IMR-90 (cell line): ENCODE measurements around the gene CAMTA1. TPM values are rescaled to one million over a fixed set of nuclear protein-coding genes. Genes with fewer than 3 reads are reported as not detected.

Experiments
- ATAC-seq: fragments of 200-7000 bp; cut with Tn5 transposase; 2 replicates; pipeline ENCODE4 v1.9.1; 2020; ENCODE audit warnings: low read depth, mild to moderate bottlenecking, moderate library complexity
- BruUV-seq: library from RNA; stranded (reverse); fragments of 400-500 nt; replicated peaks from 2 replicates; lab custom pipeline; 2021; lab: Mats Ljungman, UMichigan
- CTCF ChIA-PET: fragments of 300-600 bp; formaldehyde crosslinking; extraction: SDS; loops from one replicate; lab custom pipeline; 2021; ENCODE audit warnings: antibody characterized with exemption; lab: Yijun Ruan, JAX
- POLR2A ChIA-PET: fragments of 300-600 bp; sonication (Branson Sonifier 250); formaldehyde crosslinking; loops from one replicate; lab custom pipeline; 2022; ENCODE audit warnings: antibody characterized with exemption; ENCODE audit not compliant: unreplicated experiment; lab: Charles Lee
- DNase-seq: peaks from one replicate; pipeline ENCODE4 v3.0.0; 2013
- H2AFZ ChIP-seq: replicated peaks from 2 replicates; pipeline ENCODE3; 2013; ENCODE audit warnings: low read length, mild to moderate bottlenecking; ENCODE audit not compliant: poor library complexity
- H2AK5ac ChIP-seq: 2 replicates; pipeline ENCODE4 v1.6.1; 2013; ENCODE audit warnings: low read depth, low read length, inconsistent platforms
- H2AK9ac ChIP-seq: replicated peaks from 2 replicates; pipeline ENCODE3; 2013; ENCODE audit warnings: mild to moderate bottlenecking, low read depth, low read length, moderate library complexity; ENCODE audit not compliant: poor library complexity
- H2BK120ac ChIP-seq: 2 replicates; pipeline ENCODE4 v1.6.1; 2013; ENCODE audit warnings: low read depth, low read length, inconsistent platforms
- H2BK15ac ChIP-seq: 3 replicates; pipeline ENCODE4 v1.6.1; 2013; ENCODE audit warnings: low read depth, low read length, inconsistent platforms
- H2BK20ac ChIP-seq: 2 replicates; pipeline ENCODE4 v1.6.1; 2013; ENCODE audit warnings: low read depth, mild to moderate bottlenecking, inconsistent platforms, low read length, moderate library complexity
- H2BK5ac ChIP-seq: 2 replicates; pipeline ENCODE4 v1.6.1; 2013; ENCODE audit warnings: mild to moderate bottlenecking, low read depth, low read length, inconsistent platforms; ENCODE audit not compliant: poor library complexity, severe bottlenecking
- H3K14ac ChIP-seq: replicated peaks from 2 replicates; pipeline ENCODE4 v1.6.1; 2013; ENCODE audit warnings: low read depth, low read length, inconsistent platforms
- H3K18ac ChIP-seq: 2 replicates; pipeline ENCODE4 v1.6.1; 2013; ENCODE audit warnings: low read depth, low read length, control low read depth
- H3K23ac ChIP-seq: 2 replicates; pipeline ENCODE4 v1.6.1; 2013; ENCODE audit warnings: low read depth, low read length, inconsistent platforms
- H3K27ac ChIP-seq: 2 replicates; pipeline ENCODE4 v1.5.1; 2013; ENCODE audit warnings: mild to moderate bottlenecking, control low read depth, low read length; ENCODE audit not compliant: insufficient read depth
- H3K27me3 ChIP-seq: 2 replicates; pipeline ENCODE4 v1.6.1; 2013; ENCODE audit warnings: low read length; ENCODE audit not compliant: control insufficient read depth, insufficient read depth
- H3K36me3 ChIP-seq: 2 replicates; pipeline ENCODE4 v1.6.1; 2013; ENCODE audit warnings: low read length, mixed read lengths; ENCODE audit not compliant: control insufficient read depth, insufficient read depth
- H3K4ac ChIP-seq: 2 replicates; pipeline ENCODE4 v1.6.1; 2013; ENCODE audit warnings: low read depth, low read length, inconsistent platforms
- H3K4me1 ChIP-seq: 2 replicates; pipeline ENCODE4 v1.6.1; 2013; ENCODE audit warnings: low read length, mixed read lengths; ENCODE audit not compliant: control insufficient read depth, insufficient read depth
- H3K4me2 ChIP-seq: 2 replicates; pipeline ENCODE4 v1.6.1; 2013; ENCODE audit warnings: low read depth, mild to moderate bottlenecking, control low read depth, low read length, moderate library complexity
- H3K4me3 ChIP-seq: 2 replicates; pipeline ENCODE4 v1.5.1; 2013; ENCODE audit warnings: low read depth, mild to moderate bottlenecking, control low read depth, low read length, moderate library complexity; ENCODE audit not compliant: insufficient read depth
- H3K56ac ChIP-seq: 2 replicates; pipeline ENCODE4 v1.6.1; 2013; ENCODE audit warnings: low read length, inconsistent platforms; ENCODE audit not compliant: insufficient read depth; ENCODE audit errors: extremely low read depth
- H3K79me1 ChIP-seq, 2 experiments: 2 replicates each; pipeline ENCODE4 v1.6.1; 2013; ENCODE audit warnings: low read length in 2 of 2, inconsistent platforms in 1 of 2, low read depth in 1 of 2
- H3K9ac ChIP-seq: 2 replicates; pipeline ENCODE4 v1.6.1; 2013; ENCODE audit warnings: low read depth, low read length, control low read depth
- H3K9me1 ChIP-seq: 2 replicates; pipeline ENCODE4 v1.6.1; 2013; ENCODE audit warnings: low read length, inconsistent platforms; ENCODE audit not compliant: insufficient read depth
- H3K9me3 ChIP-seq: 2 replicates; pipeline ENCODE4 v1.6.1; 2013; ENCODE audit warnings: low read length; ENCODE audit not compliant: control insufficient read depth, insufficient read depth
- H4K20me1 ChIP-seq: 2 replicates; pipeline ENCODE4 v1.6.1; 2013; ENCODE audit warnings: low read length, inconsistent platforms; ENCODE audit not compliant: insufficient read depth
- H4K5ac ChIP-seq: 2 replicates; pipeline ENCODE4 v1.6.1; 2013; ENCODE audit warnings: mild to moderate bottlenecking, low read depth, low read length, control low read depth
- H4K8ac ChIP-seq, 2 experiments: 2 replicates each; pipeline ENCODE4 v1.6.1; 2013; ENCODE audit warnings: low read depth in 2 of 2, low read length in 2 of 2, control low read depth in 1 of 2, inconsistent platforms in 1 of 2
- H4K91ac ChIP-seq: 2 replicates; pipeline ENCODE4 v1.6.1; 2013; ENCODE audit warnings: low read depth, low read length, inconsistent platforms; ENCODE audit not compliant: insufficient read depth
- BHLHE40 ChIP-seq: fragments of 150-350 bp; IDR thresholded peaks from 2 replicates; pipeline ENCODE4 v1.6.1; 2016; ENCODE audit warnings: mild to moderate bottlenecking, low read depth, low read length
- CEBPB ChIP-seq: IDR thresholded peaks from 2 replicates; pipeline ENCODE4 v1.6.1; 2012; ENCODE audit warnings: low read depth, low read length, improper control_type of control experiment
- CTCF ChIP-seq: conservative IDR thresholded peaks from 2 replicates; pipeline ENCODE4 v1.5.1; 2012; ENCODE audit warnings: mild to moderate bottlenecking, low read depth, low read length, improper control_type of control experiment
- ELK1 ChIP-seq: fragments of 150-350 bp; IDR thresholded peaks from 2 replicates; pipeline ENCODE4 v1.6.1; 2016; ENCODE audit warnings: low read depth, mild to moderate bottlenecking, low read length, moderate library complexity, borderline replicate concordance
- FOS ChIP-seq: fragments of 150-350 bp; IDR thresholded peaks from 2 replicates; pipeline ENCODE4 v1.6.1; 2016; ENCODE audit warnings: low read depth, low read length
- MAZ ChIP-seq: IDR thresholded peaks from 2 replicates; pipeline ENCODE4 v1.6.1; 2012; ENCODE audit warnings: low read depth, mild to moderate bottlenecking, low read length, improper control_type of control experiment, moderate library complexity, borderline replicate concordance
- POLR2A ChIP-seq: IDR thresholded peaks from 2 replicates; pipeline ENCODE4 v1.6.1; 2012; ENCODE audit warnings: mild to moderate bottlenecking, low read depth, low read length
- SMC3 ChIP-seq: fragments of 150-350 bp; IDR thresholded peaks from 2 replicates; pipeline ENCODE4 v1.6.1; 2016; ENCODE audit warnings: low read depth, mild to moderate bottlenecking, antibody characterized with exemption, low read length, moderate library complexity
- WGBS, 2 experiments: methylation state at CpG; one replicate each; pipeline versions ENCODE4 v1.1.5 to v1.1.7; 2013; ENCODE audit warnings: missing lambda C conversion rate in 2 of 2; ENCODE audit not compliant: insufficient read length in 1 of 2; ENCODE audit errors: extremely low coverage in 2 of 2; 5-methylcytosine and 5-hydroxymethylcytosine counted together
- dilution Hi-C: fragments of 300-500 bp; cut with HindIII; formaldehyde crosslinking; loops from one replicate; pipeline ENCODE4 v1.14.3; 2018; ENCODE audit warnings: low sequenced_read_pairs; ENCODE audit not compliant: unreplicated experiment
- in situ Hi-C: fragments of 300-500 bp; cut with MboI; formaldehyde crosslinking; loops from 3 replicates; pipeline ENCODE4 v1.14.3; 2019; ENCODE audit warnings: low sequenced_read_pairs, inconsistent platforms, mixed read lengths
- intact Hi-C: fragments of 100-400 bp; cut with micrococcal nuclease; formaldehyde crosslinking; loops from 2 replicates; pipeline ENCODE4 v1.10.0; 2022
- polyA plus RNA-seq, 3 experiments: library from polyadenylated mRNA; depleted of rRNA; stranded (reverse); fragments of >200 nt; gene quantifications; 2 replicates each; pipeline ENCODE4 v1.2.3, GENCODE V29; 2012; ENCODE audit warnings: low replicate concordance in 1 of 3
- total RNA-seq: library from RNA; depleted of rRNA; stranded (reverse); fragments of >200 nt; gene quantifications from 2 replicates; pipeline ENCODE4 v1.2.3, GENCODE V29; 2012

CAMTA1 gene
- total and polyA plus RNA-seq, 2 of the 4 experiments (the other 2 are of a cell fraction): 35.5 to 74.3 TPM

- CTCF ChIA-PET: no interaction called here
- peak overlapping the region; percentile 74 for H2AFZ ChIP-seq
- no peak overlapping the region for H3K4me2 ChIP-seq
- H2BK15ac ChIP-seq: no peak overlapping the region
- H3K56ac ChIP-seq: no peak overlapping the region
- no peak overlapping the region for H3K4me3 ChIP-seq
- peaks cover 4% of the 10 kb centered on the region; the same call in 1 of the 2 replicates for H3K27me3 ChIP-seq
- H2BK120ac ChIP-seq: no peak overlapping the region
- no peak overlapping the region for H3K23ac ChIP-seq
- BruUV-seq: no TSS peak
- H4K20me1 ChIP-seq: no peaks in the 10 kb centered on the region
- no peak overlapping the region for H2AK9ac ChIP-seq
- peaks cover 7% of the 10 kb centered on the region for H3K9me3 ChIP-seq
- H3K36me3 ChIP-seq: no peaks in the 10 kb centered on the region
- TF ChIP-seq BHLHE40 (no peak), CTCF (no peak), CEBPB (no peak), MAZ (no peak), ELK1 (no peak), POLR2A (no peak), FOS (no peak), SMC3 (no peak)
- WGBS, 2 experiments: 92% methylated on average over 4 of the region's 9 CpGs; no CpG with 5 or more reads in 1 of the 2 experiments
- dilution Hi-C loops (no loop called here), intact Hi-C loops (no loop called here), in situ Hi-C loops (no loop called here)
- H3K9me1 ChIP-seq: no peaks in the 10 kb centered on the region; the same call in 1 of the 2 replicates
- no peak overlapping the region for H4K8ac ChIP-seq
- POLR2A ChIA-PET: no interaction called here
- no peak overlapping the region; the same call in 1 of the 2 replicates for H3K27ac ChIP-seq
- no peak overlapping the region for H2AK5ac ChIP-seq
- no peak overlapping the region for H3K18ac ChIP-seq
- no peak overlapping the region for H2BK20ac ChIP-seq
- H3K9ac ChIP-seq: no peak overlapping the region
- peaks cover 6% of the 10 kb centered on the region for H3K4me1 ChIP-seq
- H3K4ac ChIP-seq: no peak overlapping the region
- no peak overlapping the region for H3K14ac ChIP-seq
- no peak overlapping the region for H4K5ac ChIP-seq
- H2BK5ac ChIP-seq: no peak overlapping the region
- ATAC-seq (peak; percentile 50; the same call in 1 of the 2 replicates), DNase-seq (peak; percentile 52)
- no peak overlapping the region for H4K91ac ChIP-seq
- H3K79me1 ChIP-seq: no peaks in the 10 kb centered on the region
Observed at GRCh38 chr1:7552402-7552801, 767.1 kb downstream of the CAMTA1 start.
